Stimulated activated naive CD4-positive, alpha-beta T cell (primary cell): Measurements from ENCODE around the gene MTFR1L.
A peak's percentile ranks its signal among the peaks of the same experiment; 100 is the strongest.

Source experiments
- DNase-seq, 6 experiments: peaks; one replicate each; lab custom pipeline; 2025; lab: John Stamatoyannopoulos, UW

MTFR1L gene

DNA sequence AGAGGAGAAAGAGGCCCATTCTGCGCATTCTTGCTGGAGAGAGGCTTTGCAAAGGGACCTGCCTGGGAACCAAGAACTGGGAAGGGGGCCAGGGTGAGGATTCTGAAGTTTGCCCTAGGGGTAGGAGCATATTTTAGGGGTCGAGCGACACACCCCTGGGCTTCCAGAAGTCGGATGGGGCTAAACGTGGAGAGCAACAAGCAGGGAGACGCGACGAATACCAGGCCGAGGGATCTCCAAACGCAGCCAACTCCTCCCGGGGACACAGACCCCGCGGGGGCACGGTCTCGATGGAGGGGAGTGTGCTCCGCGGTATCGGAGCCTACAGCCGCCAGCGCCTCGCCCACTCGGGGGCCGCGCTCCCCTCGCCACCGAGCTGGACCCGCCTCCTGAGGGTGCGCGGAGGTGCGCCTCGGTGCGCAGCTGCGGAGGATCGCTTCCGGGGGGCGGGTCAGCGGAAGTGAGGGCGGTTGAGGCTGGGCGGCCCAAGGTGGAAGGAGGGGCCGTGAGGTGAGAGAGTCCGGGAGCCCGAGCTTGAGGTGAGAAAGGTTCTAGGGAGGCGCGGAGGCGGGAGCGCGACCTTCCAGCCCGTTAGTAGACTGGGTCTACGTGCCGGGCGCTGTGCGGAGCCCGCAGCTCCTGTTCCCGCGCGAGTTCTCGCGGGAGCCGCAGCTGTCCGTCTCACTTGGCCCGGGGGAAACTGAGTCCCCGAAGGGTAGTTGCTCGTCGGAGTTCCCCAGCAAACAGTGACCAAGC lies at the start of gene MTFR1L:
MTFR1L (plus strand) TSS at position 464 of the 756 bp plus-strand sequence. CDS start 3,151 bp downstream, outside the sequence.
- DNase-seq = peak; percentile 85 to 92 (median 90)

DNA sequence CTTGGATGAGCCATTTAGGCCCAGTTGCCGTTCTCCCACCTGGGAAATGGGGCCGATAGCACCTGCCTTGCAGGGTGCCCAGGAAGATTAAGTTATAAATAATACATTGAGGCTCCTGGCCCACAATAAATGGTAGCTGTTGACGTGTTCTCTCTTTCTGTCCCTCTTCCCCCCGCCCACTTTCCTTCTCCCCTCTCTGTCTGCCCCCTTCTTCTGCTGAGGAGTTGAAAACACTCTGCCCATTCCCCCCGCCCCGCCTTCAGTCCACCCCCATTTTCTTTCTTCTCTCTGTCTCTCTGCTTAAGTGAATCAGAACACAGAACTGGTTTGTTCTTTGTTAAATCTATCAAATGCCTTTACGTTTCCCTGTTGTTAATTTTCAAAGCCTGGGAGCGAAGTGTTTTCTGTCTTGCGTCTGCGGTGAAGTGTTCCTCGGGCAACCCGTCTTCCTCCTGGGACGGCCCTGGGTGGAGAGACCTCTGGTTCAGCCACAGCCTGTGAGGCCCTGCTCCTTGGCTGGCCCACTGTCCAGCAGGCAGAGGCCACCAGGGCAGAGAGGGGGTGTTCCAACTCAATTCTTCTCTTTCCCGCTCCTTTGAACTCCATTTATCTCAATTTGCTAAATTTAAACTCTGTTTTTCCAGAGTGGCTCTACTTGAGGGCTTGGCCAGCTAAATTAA lies 49.1 kb upstream of the MTFR1L start:
- peak in 5 of 6 experiments; percentile 9 to 38 (median 23) for DNase-seq

DNA sequence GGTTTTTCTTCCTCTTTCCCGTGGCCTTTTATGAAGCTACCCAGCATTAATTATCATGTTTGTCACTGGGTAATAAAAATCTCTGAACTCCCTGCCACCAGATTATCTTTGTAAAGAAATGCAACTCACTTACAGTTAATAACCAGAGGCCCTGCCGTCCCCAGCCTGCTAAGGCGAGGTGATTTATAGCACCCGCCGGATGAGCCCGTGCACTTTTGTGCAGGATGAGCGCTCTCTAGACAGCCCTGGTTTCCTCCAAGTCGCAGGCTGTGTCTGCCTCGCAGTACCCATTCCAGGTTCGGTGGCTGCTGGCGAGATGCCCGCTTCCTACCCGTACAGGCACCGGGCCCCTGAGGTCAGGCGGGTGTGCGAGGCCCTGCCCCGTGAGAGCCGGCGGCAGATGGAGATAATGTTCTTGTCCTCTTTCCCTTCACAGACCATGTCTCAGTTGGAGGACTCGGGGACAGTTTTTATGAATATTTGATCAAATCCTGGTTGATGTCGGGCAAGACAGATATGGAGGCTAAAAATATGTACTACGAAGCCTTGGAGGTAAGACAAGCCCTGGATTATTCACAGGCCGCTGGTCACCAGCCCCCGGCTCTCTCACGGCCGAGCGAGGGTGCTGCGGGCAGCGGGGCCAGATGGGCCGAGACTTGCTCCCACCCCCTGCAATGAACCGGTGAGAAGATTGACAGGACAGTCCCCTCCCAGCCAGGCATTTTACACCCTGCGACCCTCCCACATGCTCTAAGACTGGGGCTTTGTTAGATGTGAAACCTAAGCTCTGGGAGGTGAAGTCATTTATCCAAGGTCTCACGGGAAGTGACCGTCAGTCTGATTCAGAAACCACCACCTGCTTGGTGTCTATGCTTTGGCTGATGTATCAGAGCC lies 48.3 kb upstream of the MTFR1L start:
- DNase-seq = peak; percentile 34 to 64 (median 56)

DNA sequence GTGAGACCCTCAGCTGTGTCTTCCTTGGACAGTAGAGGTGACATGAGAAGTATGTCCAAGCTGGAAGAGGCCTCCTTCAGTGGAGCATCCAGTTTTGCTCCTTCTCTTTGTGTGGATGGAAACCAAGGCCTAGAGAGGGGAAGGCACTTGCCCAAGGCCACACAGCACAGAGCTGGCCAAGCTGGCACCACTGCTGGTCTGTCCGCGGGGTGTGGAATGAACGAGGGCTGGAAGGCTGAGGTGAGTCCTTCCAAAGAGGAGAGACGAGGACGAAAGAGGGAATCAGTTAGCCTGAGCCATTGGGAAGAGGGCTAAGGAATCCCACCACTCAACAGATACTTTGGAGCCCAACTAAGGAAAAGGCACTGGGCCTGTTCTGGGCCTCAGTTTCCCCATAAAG lies 47.6 kb upstream of the MTFR1L start:
- no peak for DNase-seq

DNA sequence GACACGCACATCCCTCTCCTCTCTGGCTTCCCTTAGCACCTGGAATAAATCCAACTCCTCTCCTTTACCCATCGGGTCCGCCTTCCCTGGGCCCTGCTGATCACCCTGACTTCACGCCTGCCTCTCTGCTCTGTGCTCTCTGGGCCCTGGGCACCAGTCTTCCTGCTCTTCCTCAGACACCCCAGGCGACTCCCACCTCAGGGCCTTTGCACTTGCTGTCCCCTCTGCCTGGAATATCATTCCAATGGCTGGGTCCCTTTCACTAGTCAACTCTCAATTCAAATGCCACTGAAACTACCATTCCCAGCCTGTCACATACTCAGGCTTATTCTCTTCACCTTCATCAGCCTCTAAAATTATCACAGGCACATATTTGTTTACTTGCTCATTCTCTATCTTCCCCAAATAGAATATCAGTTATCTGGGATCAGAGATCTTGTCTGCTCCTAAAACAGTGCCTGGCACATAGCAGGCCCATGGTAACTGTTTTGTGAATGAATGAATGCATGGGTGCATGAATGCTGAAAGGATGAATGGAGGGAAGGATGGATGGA lies 47.0 kb upstream of the MTFR1L start:
- DNase-seq = no peak

DNA sequence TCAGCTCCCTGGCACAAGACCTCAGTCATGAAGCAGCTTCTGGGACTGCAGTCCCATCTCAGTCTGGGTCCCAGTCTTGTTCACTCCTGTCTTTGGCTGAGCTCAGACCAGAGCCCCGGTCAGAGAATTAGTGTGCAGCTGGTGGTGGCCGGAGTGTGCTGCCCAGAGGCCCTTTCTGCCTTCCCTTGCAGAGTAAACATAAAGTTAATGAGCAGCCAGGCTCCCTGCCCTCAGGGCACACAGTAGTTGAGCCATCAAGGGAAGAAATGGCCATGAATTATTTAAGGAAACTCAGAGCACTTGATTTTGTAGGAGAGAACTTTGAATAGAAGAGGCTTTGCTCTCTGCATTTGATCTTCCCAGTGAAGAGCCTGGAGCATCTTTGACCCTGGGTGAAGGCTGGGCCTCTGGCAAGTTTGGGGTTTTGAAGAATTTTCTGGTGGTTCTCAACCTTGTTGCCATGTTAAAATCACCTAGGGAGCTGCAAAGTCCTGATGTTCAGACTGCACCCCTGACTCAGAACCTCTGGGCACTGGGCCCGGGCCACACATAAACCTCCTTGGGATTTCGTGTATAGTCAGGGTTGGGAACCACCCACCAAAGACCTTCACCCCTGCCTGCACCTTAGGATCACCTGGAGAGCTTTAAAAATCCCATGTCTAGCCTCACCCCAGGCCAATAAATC lies 46.2 kb upstream of the MTFR1L start:
- DNase-seq = no peak

DNA sequence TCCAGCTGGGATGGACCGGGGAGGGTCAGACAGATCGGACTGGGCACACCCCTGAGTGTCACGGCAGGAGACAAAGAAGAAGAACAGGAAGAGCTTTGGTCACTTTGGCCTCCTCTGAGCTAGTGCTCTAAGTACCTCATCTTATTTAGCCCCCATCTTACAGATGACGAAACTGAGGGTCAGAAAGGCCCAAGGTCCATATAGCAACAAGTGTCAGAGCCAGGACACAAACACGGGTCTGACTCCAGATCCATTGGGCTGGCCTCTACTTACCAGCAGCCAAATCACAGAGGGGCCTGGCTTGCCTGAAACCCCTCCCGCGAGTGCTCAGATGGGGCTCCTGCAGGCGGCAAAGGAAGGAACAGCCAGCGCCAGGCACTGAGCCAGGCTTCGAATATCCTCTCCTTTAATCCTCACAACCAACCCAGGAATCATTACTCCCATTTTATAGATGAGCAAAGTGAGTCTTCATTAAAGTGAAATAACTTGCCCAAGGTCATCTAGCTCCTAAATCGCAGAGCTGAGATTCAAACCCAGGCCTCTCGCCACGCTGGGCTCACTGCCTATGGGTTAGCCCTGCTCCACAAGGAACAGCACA lies 45.4 kb upstream of the MTFR1L start:
- no peak for DNase-seq

DNA sequence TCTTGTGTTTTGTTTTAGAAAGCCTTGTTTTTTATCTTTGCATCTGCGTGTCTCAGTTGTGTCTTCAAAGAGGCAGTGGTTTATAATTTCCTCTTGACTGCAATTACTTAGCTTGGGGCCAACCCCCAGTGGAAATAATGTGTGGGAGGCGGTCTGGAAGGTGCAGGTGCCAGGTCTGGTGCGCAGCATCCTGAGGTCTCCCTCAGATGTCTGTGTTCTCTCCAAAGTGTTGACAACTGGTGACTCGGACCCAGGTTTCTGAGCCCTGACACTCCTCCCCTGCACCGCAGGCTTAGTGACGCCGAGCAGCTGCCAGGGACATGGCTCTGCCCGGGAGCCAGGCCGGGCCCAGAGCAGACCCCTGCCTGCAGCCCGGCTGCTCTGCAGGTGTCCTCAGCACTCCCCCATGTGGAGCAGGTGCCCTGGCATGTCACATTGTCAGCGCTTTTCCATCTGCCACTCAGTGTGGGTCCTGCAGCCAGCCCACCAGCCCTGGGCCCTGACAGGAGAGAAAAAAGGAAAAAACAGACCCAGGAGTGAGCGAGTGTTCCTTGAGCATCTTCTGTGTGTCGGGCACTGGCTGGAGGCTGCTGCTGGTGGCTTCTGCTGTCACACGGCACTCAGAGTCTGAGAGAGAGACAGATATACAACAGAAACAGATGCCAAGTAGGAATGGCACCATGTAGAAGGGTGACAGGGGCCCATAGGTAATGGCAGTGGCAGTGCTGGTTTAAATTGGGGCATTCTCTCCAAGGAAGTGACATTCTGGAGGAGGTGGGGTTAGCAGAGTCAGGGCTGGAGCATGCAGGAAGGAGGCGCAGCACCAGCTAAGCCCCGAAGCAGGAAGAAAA lies 44.6 kb upstream of the MTFR1L start:
- DNase-seq = peak; percentile 72 to 97 (median 88)

DNA sequence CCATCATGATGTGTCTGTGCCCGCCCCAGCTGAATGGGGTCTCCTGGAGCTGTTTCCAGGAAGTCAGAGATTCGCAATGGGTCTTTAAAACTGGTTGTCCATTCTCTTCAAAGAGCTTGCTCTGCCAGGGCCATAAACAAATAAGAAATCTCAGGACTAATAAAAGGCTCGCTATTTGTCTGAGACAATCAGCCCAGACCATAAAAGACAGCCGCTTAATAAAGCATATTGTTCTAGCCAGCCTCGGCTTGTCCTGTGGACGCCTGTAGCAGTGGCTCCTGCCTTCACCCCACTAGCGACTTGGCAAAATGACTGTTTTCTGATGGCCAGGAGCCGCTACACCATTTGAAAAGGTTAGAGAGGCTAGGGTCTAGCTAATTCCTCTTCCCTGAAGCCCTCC lies 40.4 kb upstream of the MTFR1L start:
- DNase-seq = no peak

DNA sequence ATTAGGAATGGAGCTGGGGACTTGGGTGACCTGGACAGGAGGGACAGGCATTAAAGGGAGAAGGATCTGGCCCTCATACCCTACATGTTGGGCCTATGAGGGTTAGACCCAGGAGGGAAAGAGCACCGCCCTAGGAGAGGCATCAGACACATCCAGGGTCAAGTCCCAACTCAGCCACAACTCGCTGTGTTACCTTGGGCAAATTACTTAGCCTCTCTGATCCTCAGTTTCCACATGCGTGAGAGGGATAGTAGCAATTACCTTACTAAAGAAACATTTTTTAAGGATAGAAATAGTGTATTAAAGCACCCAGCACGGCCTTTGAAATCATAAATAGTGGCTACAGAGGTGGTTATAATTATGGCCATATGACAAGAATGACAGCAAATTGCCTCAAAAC lies 39.9 kb upstream of the MTFR1L start:
- no peak for DNase-seq

DNA sequence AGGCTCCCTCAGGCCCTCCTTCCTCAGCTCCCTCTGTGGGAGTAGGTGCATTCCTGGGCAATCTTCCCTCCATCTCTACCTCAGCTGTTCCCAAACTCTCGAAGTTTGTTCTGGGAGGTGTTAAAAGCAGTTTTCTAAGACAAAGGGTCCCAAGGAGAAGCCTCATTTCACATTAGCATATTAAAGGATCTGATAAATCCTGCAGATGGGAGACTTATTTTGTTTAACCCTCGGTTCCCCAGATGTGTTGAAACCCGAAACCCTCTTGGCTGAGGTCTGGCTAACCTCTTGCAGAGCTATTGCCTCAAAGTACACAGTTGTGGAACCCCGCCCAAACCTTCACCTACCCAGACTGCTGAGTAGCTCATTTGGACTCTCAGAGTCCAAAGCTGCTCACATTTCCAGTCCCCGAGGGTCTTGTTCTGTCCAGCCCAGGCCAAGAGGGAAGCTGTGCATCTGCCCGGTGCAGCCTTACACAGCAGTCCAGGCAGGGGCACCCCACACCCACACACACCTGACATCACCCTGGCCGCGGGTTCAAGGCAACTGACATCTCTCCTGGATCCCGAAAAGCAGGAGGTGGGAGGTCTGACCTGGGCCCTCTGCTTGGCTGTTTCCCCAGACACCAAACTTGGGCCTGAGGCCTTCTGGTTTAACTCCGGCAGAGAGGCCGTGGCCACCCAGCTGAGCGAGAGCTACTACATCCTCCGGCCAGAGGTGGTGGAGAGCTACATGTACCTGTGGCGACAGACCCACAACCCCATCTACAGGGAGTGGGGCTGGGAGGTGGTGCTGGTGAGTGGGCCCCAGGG lies 39.2 kb upstream of the MTFR1L start:
- DNase-seq = no peak

DNA sequence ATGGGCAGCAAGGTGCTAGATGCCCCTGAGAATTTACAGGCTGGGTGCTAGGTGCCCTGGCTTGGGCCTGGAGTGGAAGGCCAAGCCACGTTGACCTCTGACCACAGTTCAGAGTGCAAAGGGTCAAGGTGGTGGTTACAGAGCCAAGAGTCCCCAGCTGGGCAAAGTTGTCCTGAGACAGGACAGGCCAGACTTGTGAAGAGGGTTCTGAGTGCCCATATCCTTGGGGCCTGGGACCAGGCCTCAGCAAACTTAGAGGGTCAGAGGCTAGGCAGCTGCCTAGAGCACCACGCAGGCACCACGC lies 38.7 kb upstream of the MTFR1L start:
- no peak for DNase-seq

DNA sequence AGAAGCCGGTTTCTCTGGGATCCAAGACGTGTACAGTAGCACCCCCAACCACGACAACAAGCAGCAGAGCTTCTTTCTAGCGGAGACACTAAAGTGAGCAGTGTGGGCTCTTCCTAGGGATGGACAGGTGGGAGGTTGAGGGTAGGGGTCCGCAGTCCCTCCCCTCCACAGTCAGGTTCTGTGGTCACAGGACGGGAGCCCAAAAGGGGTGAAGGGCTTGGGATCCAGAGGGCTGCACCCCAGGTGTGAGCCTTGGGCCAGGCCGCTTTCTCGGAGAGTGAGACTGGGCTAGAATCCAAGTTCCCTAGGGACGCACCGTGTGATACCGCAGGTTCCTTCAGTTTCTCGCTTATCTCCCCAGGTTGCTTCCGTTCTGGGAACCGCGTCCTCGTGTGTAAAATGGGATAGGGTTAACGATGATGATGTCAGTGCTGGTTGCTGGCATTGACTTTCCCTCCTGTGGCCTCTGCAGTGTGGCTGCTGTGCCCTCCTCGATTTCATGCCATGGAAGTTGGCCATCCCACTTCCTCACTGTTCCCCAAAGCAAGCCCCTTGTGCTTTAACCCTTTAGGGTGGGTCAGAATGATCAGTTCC lies 37.0 kb upstream of the MTFR1L start:
- no peak for DNase-seq

DNA sequence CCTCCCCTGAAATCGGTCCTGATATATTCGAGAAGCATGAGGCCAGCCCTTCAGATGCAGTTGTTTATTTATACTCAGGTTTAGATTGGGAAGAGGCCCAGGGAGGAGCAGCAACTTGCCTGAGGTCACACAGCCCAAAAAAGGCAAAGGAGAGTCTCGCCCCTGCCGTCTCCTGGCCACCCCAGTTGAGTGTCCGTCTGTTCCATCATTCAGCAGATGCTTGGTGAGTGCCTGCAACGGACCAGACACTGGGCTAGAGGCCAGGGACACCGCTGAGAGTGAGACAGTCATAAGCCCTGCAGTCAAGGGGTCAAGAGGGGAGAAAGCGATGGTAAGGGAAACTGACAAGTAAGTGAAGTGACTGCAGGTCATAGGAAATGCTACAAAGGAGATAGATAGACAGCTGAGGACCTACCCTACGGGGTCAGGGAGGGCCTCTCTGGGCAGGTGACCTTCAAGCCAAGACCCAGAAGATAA lies 35.1 kb upstream of the MTFR1L start:
- DNase-seq = no peak

DNA sequence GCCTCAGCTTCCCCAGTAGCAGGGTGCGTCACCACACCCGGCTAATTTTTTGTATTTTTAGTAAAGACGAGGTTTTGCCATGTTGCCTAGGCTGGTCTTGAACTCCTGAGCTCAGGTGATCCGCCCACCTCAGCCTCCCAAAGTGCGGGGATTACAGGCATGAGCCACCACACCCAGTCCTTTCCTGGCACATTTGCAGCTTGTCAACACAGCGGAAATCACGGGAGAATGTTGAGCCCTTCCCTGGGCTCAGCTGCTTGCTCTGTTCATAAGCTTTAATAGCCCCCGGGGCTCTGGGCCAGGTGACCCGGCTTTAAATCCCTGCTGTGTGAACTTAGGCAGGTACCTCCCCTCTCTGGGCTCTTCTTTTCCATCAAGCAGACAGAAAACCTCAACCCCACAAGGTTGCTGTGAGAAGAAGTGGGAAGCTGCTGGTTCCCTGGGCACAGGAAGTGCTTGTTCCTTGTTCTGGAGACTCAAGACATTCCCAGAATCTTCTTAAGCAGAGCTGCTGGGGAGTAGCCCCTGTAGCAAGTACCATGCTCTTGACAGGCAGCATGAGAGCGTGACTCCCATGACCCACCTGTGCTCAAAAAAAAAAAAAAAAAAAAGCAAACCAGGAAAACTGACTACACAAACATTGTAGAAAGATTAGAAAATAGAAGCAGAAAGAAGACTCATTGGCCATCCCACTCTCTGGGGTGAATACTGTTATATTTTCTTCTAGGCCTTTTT lies 34.3 kb upstream of the MTFR1L start:
- DNase-seq = no peak

DNA sequence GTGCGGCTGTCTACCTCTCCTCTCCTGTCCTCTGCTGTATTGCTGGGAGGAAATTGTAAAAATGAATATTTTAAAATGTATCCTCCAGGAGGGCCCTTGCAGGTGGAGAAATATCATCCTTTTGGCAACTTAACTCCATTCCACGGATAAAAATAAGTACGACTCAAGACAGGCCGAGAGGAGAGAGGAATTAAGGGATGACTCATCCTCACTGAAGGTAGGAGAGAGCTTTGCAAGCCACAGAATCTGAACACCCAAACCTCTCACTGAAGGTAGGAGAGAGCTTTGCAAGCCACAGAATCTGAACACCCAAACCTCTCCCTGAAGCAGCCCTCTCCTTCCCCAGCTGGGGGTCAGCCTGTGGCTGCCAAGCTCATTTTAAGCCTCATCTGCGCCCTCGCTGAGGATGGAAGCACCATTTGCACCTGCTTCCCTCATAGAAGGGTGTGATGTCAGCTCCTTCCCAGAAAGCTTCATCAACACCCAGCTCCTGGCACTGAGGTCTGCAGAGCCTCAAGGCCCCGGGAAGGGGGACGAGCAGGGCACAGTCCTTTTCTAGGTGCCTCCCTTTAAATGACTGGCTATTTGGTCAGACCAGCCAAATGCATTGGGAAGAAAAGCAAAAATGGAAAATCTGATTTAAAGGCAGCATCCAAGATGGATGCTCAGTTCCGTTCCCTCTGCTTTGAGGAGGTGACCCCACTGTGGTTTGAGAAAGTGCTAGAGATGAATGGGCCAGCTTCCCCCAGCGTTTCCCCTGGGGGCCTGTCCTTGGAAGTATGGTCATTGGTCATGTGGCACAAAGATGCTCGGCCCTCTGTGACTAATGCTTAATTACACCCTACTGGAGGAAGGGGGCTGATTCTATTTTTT lies 32.6 kb upstream of the MTFR1L start:
- DNase-seq = no peak

DNA sequence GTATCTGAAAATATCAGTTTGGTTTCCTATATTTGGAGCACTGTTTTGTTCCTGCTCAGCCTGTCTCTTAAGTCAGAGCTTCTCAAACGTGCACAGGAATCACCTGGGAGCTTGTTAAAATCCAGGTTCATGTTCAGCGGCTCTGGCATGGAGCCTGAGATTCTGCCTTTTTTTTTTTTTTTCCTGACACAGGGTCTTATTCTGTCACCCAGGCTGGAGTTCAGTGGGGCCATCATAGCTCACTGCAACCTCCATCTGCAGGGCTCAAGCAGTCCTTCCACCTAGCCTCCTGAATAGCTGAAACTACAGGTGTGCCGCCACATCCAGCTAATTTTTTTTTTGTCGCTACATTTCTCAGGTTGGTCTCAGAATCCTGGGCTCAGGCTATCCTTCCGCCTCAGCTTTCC lies 32.0 kb upstream of the MTFR1L start:
- DNase-seq = no peak
